ENCODE measurements around the gene BBS9.

DNA sequence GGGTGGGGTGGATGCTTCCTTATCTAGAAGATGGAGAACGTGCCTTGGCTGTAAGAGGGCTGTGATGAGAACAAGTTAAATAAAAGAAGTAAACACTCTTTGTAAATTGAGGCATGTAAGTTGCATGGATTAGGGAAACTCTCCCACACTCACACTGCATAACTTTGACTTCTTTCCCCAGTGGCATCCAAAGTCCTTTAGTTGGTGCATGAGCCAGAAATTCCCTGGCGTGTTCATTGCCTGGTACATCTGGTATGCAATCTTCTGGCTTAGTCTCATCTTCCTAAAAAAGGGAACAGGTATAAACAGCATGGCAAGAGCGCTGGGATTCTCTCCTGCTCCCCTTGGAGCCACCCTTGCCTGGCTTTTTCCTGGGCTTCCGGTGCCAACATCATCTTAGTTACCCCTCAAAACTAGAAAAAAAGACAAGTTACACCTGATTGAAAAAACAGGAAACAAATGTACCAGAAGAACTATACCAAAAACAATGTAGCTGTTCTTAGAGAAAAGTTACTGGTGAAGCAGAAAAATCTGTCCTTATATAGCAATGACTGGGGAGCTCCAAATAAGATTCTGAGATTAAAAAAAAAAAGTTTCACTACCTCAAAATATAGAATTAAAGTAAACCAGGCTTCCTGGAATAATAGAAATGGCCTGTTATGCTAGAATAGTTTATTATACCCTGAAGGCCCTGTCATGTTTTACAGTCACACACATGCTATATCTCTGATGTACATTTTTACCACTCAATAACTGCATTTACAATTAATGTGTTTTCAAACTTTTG, 30.0 kb upstream of the BBS9 start:
- TF ChIP-seq MAFK (IDR thresholded peaks at IDR 0.05; ENCODE audit: low read depth, low read length) (no peak), CEBPB (IDR thresholded peaks at IDR 0.05; ENCODE audit: low read depth, low read length) (no peak), FOS (IDR thresholded peaks at IDR 0.05; ENCODE audit: low read depth, low read length) (no peak), SMC3 (IDR thresholded peaks at IDR 0.05; ENCODE audit: low read depth, low read length) (no peak), CTCF (conservative IDR thresholded peaks at IDR 0.05; ENCODE audit: low read depth, low read length) (no peak), POLR2A (IDR thresholded peaks at IDR 0.05; ENCODE audit: low read depth, low read length) (no peak), RAD21 (IDR thresholded peaks at IDR 0.05; ENCODE audit: low read length) (no peak), RFX5 (IDR thresholded peaks at IDR 0.05; ENCODE audit: low read depth, low read length) (no peak), MAZ (IDR thresholded peaks at IDR 0.05; ENCODE audit: borderline replicate concordance, low read depth, low read length) (no peak)
- TF ChIP-seq, protein P1, sequence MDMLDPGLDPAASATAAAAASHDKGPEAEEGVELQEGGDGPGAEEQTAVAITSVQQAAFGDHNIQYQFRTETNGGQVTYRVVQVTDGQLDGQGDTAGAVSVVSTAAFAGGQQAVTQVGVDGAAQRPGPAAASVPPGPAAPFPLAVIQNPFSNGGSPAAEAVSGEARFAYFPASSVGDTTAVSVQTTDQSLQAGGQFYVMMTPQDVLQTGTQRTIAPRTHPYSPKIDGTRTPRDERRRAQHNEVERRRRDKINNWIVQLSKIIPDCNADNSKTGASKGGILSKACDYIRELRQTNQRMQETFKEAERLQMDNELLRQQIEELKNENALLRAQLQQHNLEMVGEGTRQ (IDR thresholded peaks at IDR 0.05; ENCODE audit: low read depth, low read length), result no peak
